ENCODE results near the gene DAB2IP. TPM values are rescaled to one million over a fixed set of nuclear protein-coding genes. Genes with fewer than 3 reads are reported as not detected.

Gene DAB2IP
- total RNA-seq, 1 experiment from 2014 or later, result 17.0 TPM

- ChIA-PET POLR2A (no interaction called here), CTCF (no interaction called here)
- BruUV-seq (replicated peaks), result no TSS peak
- H3K27me3 Mint-ChIP-seq (ENCODE audit: insufficient read depth, unreplicated experiment), result no peaks in the 10 kb centered on the region
- no peak for TF ChIP-seq CTCF (IDR thresholded peaks at IDR 0.05; ENCODE audit: unreplicated experiment)
- H3K4me3 Mint-ChIP-seq (ENCODE audit: unreplicated experiment), result no peak overlapping the region
- H3K9me3 Mint-ChIP-seq (ENCODE audit: unreplicated experiment), result no peaks in the 10 kb centered on the region
- no peak overlapping the region for H3K27ac Mint-ChIP-seq (ENCODE audit: low read depth, unreplicated experiment)
- DNase-seq (ENCODE audit: unreplicated experiment), result no peak
- H3K4me1 Mint-ChIP-seq (ENCODE audit: insufficient read depth, unreplicated experiment), result no peaks in the 10 kb centered on the region
- peaks cover 6% of the 10 kb centered on the region for H3K36me3 Mint-ChIP-seq (ENCODE audit: insufficient read depth, unreplicated experiment)
- intact Hi-C loops (cut with micrococcal nuclease), result no loop called here
Measured at GRCh38 chr9:121831869-121832268, 180.4 kb downstream of the DAB2IP start.

- no peak overlapping the region for H3K4me3 Mint-ChIP-seq (ENCODE audit: unreplicated experiment)
- H3K4me1 Mint-ChIP-seq (ENCODE audit: insufficient read depth, unreplicated experiment), result no peaks in the 10 kb centered on the region
- ChIA-PET POLR2A (no interaction called here), CTCF (interaction anchor here (0.7 to 1.1 kb wide), 3 partner anchors 19 to 146 kb away, joined by 3 to 5 read pairs (median 4); no protein-coding TSS in a partner anchor)
- H3K27ac Mint-ChIP-seq (ENCODE audit: low read depth, unreplicated experiment), result no peak overlapping the region
- no peak for TF ChIP-seq CTCF (IDR thresholded peaks at IDR 0.05; ENCODE audit: unreplicated experiment)
- peaks cover 6% of the 10 kb centered on the region for H3K36me3 Mint-ChIP-seq (ENCODE audit: insufficient read depth, unreplicated experiment)
- BruUV-seq (replicated peaks), result no TSS peak
- intact Hi-C loops (cut with micrococcal nuclease), result no loop called here
- DNase-seq (ENCODE audit: unreplicated experiment), result no peak
- no peaks in the 10 kb centered on the region for H3K27me3 Mint-ChIP-seq (ENCODE audit: insufficient read depth, unreplicated experiment)
- H3K9me3 Mint-ChIP-seq (ENCODE audit: unreplicated experiment), result no peaks in the 10 kb centered on the region
Measured at GRCh38 chr9:121833061-121833460, 181.6 kb downstream of the DAB2IP start.

Other genes with a start within 250 kb of the DAB2IP start
- gene GGTA1, start 151.8 kb upstream of the DAB2IP start, total RNA-seq (2022), result not detected in 2 replicates